ENCODE results near the gene KCNIP4. TPM values are rescaled to one million over a fixed set of nuclear protein-coding genes. Genes with fewer than 3 reads are reported as not detected.
A peak's percentile ranks its signal among the peaks of the same experiment; 100 is the strongest.

The KCNIP4 gene
- total RNA-seq, 1 donor from 2014 or later = not detected

GRCh38 chr4:20983763-20984575 is 964.6 kb downstream of the KCNIP4 start:
- no peaks in the 10 kb centered on the region for H3K4me1 ChIP-seq
- H3K36me3 ChIP-seq = no peaks in the 10 kb centered on the region
- no peak for TF ChIP-seq CTCF (IDR thresholded peaks at IDR 0.05)
- peak; percentile 9 to 34 for ATAC-seq
- intact Hi-C loops (cut with DNase I) = no loop called here
- H3K4me3 ChIP-seq = no peak overlapping the region
- no peak overlapping the region for H3K27ac ChIP-seq
- H3K27me3 ChIP-seq (ENCODE audit: low read depth) = peaks cover 3% of the 10 kb centered on the region
- H3K9me3 ChIP-seq = no peaks in the 10 kb centered on the region
- no peak for DNase-seq

GRCh38 chr4:20982544-20982943 is 966.0 kb downstream of the KCNIP4 start:
- intact Hi-C loops (cut with DNase I) = no loop called here
- ATAC-seq (no peak), DNase-seq (no peak)
- TF ChIP-seq CTCF (IDR thresholded peaks at IDR 0.05) = no peak
- no peak overlapping the region for H3K27ac ChIP-seq
- no peak overlapping the region for H3K4me3 ChIP-seq
- peaks cover 3% of the 10 kb centered on the region for H3K27me3 ChIP-seq (ENCODE audit: low read depth)
- H3K36me3 ChIP-seq = no peaks in the 10 kb centered on the region
- no peaks in the 10 kb centered on the region for H3K4me1 ChIP-seq
- H3K9me3 ChIP-seq = no peaks in the 10 kb centered on the region

- no peaks in the 10 kb centered on the region for H3K4me1 ChIP-seq
- no peak for DNase-seq
- TF ChIP-seq CTCF (IDR thresholded peaks at IDR 0.05) = no peak
- no peak overlapping the region for H3K27ac ChIP-seq
- H3K27me3 ChIP-seq (ENCODE audit: low read depth) = no peaks in the 10 kb centered on the region
- intact Hi-C loops (cut with DNase I) = no loop called here
- no peak for ATAC-seq
- H3K9me3 ChIP-seq = no peaks in the 10 kb centered on the region
- H3K36me3 ChIP-seq = no peaks in the 10 kb centered on the region
- H3K4me3 ChIP-seq = no peak overlapping the region
These were observed 988.3 kb downstream of the KCNIP4 start for GRCh38 chr4:20960291-20960690.

- ATAC-seq = no peak
These were observed 994.0 kb downstream of the KCNIP4 start for GRCh38 chr4:20954541-20954940.

DNA sequence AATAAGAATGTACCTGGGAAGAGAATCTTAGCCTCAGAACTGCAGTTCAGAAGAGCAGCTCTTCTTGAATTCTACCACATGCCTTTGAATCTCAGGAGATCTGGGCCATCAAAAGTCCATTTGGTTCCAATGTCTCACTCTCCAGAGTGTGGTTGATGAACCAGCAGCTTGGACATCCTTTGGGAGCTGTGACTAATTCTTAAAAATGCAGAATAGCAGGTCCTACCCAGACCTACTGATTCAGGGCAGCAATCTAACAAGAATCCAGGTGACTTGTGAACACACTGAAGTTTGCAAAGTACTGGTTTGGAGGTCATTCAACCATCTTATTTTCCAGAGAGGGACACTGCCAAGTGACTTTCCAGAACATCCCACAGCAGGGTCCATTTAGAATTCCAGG is 1003.6 kb downstream of the KCNIP4 start:
- intact Hi-C loops (cut with DNase I) = no loop called here
- ATAC-seq (no peak), DNase-seq (no peak)
- Histone ChIP-seq H3K4me3 (no peak overlapping the region), H3K27me3 (ENCODE audit: low read depth) (no peaks in the 10 kb centered on the region), H3K36me3 (no peaks in the 10 kb centered on the region), H3K4me1 (no peaks in the 10 kb centered on the region), H3K9me3 (no peaks in the 10 kb centered on the region), H3K27ac (no peak overlapping the region)
- no peak for TF ChIP-seq CTCF (IDR thresholded peaks at IDR 0.05)

More at GRCh38 chr4:20954541-20954940, 994.0 kb downstream of the KCNIP4 start:
- Histone ChIP-seq H3K4me3 (no peak overlapping the region), H3K4me1 (no peaks in the 10 kb centered on the region), H3K27ac (no peak overlapping the region), H3K9me3 (no peaks in the 10 kb centered on the region), H3K36me3 (no peaks in the 10 kb centered on the region), H3K27me3 (ENCODE audit: low read depth) (no peaks in the 10 kb centered on the region)
- TF ChIP-seq CTCF (IDR thresholded peaks at IDR 0.05) = no peak
- intact Hi-C loops (cut with DNase I) = no loop called here
- no peak for DNase-seq

All from lower lobe of right lung (tissue), 2 donors.